Measurements from ENCODE around the gene CACTIN.

Gene CACTIN

GRCh38 chr19:3638208-3639193, 11.9 kb upstream of the CACTIN start:
- H3K9ac ChIP-seq (ENCODE audit: low read length): no peak overlapping the region
- no peak overlapping the region for H3K4me2 ChIP-seq (ENCODE audit: low read depth, low read length)
- H3K36me3 ChIP-seq (replicated peaks; ENCODE audit: insufficient read depth, low read length): no peaks in the 10 kb centered on the region
- no peak for DNase-seq
- H3K27ac ChIP-seq (ENCODE audit: low read length): no peak overlapping the region
- no peaks in the 10 kb centered on the region for H3K9me2 ChIP-seq (replicated peaks; ENCODE audit: insufficient read depth, low read length)
- no peaks in the 10 kb centered on the region for H3K9me3 ChIP-seq (replicated peaks; ENCODE audit: insufficient read depth, low read length)
- H3K4me3 ChIP-seq (ENCODE audit: low read length): no peak overlapping the region
- H3F3A ChIP-seq (ENCODE audit: insufficient read depth, low read length): no peaks in the 10 kb centered on the region
- H3K27me3 ChIP-seq (replicated peaks; ENCODE audit: insufficient read depth, low read length): no peaks in the 10 kb centered on the region
- no peak overlapping the region for H2AFZ ChIP-seq (ENCODE audit: low read length)
- H3K79me2 ChIP-seq (ENCODE audit: low read length): no peaks in the 10 kb centered on the region
- H3K4me1 ChIP-seq (ENCODE audit: low read length): no peaks in the 10 kb centered on the region
- no peaks in the 10 kb centered on the region for H4K20me1 ChIP-seq (ENCODE audit: insufficient read depth, low read length)
- no peak for TF ChIP-seq CTCF (IDR thresholded peaks at IDR 0.05; ENCODE audit: low read length)
- no peak for TF ChIP-seq EZH2phosphoT487 (IDR thresholded peaks at IDR 0.05; ENCODE audit: low read length)
- no peak for TF ChIP-seq EZH2 (optimal IDR thresholded peaks at IDR 0.05; ENCODE audit: low read depth, low read length)

- TF ChIP-seq EZH2 (optimal IDR thresholded peaks at IDR 0.05; ENCODE audit: low read depth, low read length) (no peak), CTCF (IDR thresholded peaks at IDR 0.05; ENCODE audit: low read length) (no peak), EZH2phosphoT487 (IDR thresholded peaks at IDR 0.05; ENCODE audit: low read length) (no peak)
- Histone ChIP-seq H3K36me3 (replicated peaks; ENCODE audit: insufficient read depth, low read length) (no peaks in the 10 kb centered on the region), H3K79me2 (ENCODE audit: low read length) (no peaks in the 10 kb centered on the region), H3K4me2 (ENCODE audit: low read depth, low read length) (no peak overlapping the region), H3K9ac (ENCODE audit: low read length) (no peak overlapping the region), H3K9me3 (replicated peaks; ENCODE audit: insufficient read depth, low read length) (no peaks in the 10 kb centered on the region), H3K4me1 (ENCODE audit: low read length) (no peaks in the 10 kb centered on the region), H3K27me3 (replicated peaks; ENCODE audit: insufficient read depth, low read length) (no peaks in the 10 kb centered on the region), H2AFZ (ENCODE audit: low read length) (no peak overlapping the region), H3K9me2 (replicated peaks; ENCODE audit: insufficient read depth, low read length) (no peaks in the 10 kb centered on the region), H4K20me1 (ENCODE audit: insufficient read depth, low read length) (no peaks in the 10 kb centered on the region), H3F3A (ENCODE audit: insufficient read depth, low read length) (no peaks in the 10 kb centered on the region), H3K4me3 (ENCODE audit: low read length) (no peak overlapping the region), H3K27ac (ENCODE audit: low read length) (no peak overlapping the region)
- DNase-seq: no peak
Measured at GRCh38 chr19:3637621-3638020, 11.0 kb upstream of the CACTIN start.

- H3K9me2 ChIP-seq (replicated peaks; ENCODE audit: insufficient read depth, low read length): no peaks in the 10 kb centered on the region
- H3K9me3 ChIP-seq (replicated peaks; ENCODE audit: insufficient read depth, low read length): no peaks in the 10 kb centered on the region
- H3F3A ChIP-seq (ENCODE audit: insufficient read depth, low read length): no peaks in the 10 kb centered on the region
- H3K4me1 ChIP-seq (ENCODE audit: low read length): no peaks in the 10 kb centered on the region
- H3K27ac ChIP-seq (ENCODE audit: low read length): no peak overlapping the region
- H3K36me3 ChIP-seq (replicated peaks; ENCODE audit: insufficient read depth, low read length): no peaks in the 10 kb centered on the region
- no peak for DNase-seq
- no peak overlapping the region for H2AFZ ChIP-seq (ENCODE audit: low read length)
- H3K4me3 ChIP-seq (ENCODE audit: low read length): no peak overlapping the region
- no peak overlapping the region for H3K4me2 ChIP-seq (ENCODE audit: low read depth, low read length)
- H4K20me1 ChIP-seq (ENCODE audit: insufficient read depth, low read length): no peaks in the 10 kb centered on the region
- TF ChIP-seq EZH2 (optimal IDR thresholded peaks at IDR 0.05; ENCODE audit: low read depth, low read length) (no peak), CTCF (IDR thresholded peaks at IDR 0.05; ENCODE audit: low read length) (no peak), EZH2phosphoT487 (IDR thresholded peaks at IDR 0.05; ENCODE audit: low read length) (no peak)
- no peak overlapping the region for H3K9ac ChIP-seq (ENCODE audit: low read length)
- H3K27me3 ChIP-seq (replicated peaks; ENCODE audit: insufficient read depth, low read length): no peaks in the 10 kb centered on the region
- H3K79me2 ChIP-seq (ENCODE audit: low read length): no peaks in the 10 kb centered on the region
Measured at GRCh38 chr19:3636962-3637361, 10.4 kb upstream of the CACTIN start.
